Epithelial cell of prostate (primary cell): ENCODE data around the gene CCDC3.
"Not testable (repeated sequence)": the region's sequence is repeated elsewhere in the genome, so short reads cannot be mapped to it uniquely, and the experiment has no call there.

Experiments used
- DNase-seq: peaks from one replicate; pipeline ENCODE4 v3.0.0-alpha.2; 2011; ENCODE audit warnings: low read depth, low spot score
- H3K27ac ChIP-seq: fragments of 450-650 bp; 2 replicates; pipeline ENCODE4 v1.5.1; 2017; ENCODE audit warnings: mild to moderate bottlenecking

The CCDC3 gene

GRCh38 chr10:13001887-13002212 lies 337 bp upstream of the CCDC3 start:
- no peak for DNase-seq
- H3K27ac ChIP-seq = no peak overlapping the region

- no peak overlapping the region for H3K27ac ChIP-seq
- DNase-seq = no peak
These were observed 1.1 kb downstream of the CCDC3 start for GRCh38 chr10:13000431-13000830.

- no peak for DNase-seq
These were observed 1.7 kb downstream of the CCDC3 start for GRCh38 chr10:12999849-13000248.

GRCh38 chr10:12995425-12995861 lies 6.1 kb downstream of the CCDC3 start:
- H3K27ac ChIP-seq = no peak overlapping the region
- DNase-seq = no peak

More at GRCh38 chr10:12999849-13000248, 1.7 kb downstream of the CCDC3 start:
- no peak overlapping the region for H3K27ac ChIP-seq

GRCh38 chr10:12993595-12993994 lies 7.9 kb downstream of the CCDC3 start:
- H3K27ac ChIP-seq = no peak overlapping the region
- no peak for DNase-seq

- no peak for DNase-seq
- H3K27ac ChIP-seq = no peak overlapping the region
These were observed 16.2 kb downstream of the CCDC3 start for GRCh38 chr10:12985347-12985746.

- peak; percentile 31 for DNase-seq
- H3K27ac ChIP-seq = no peak overlapping the region
These were observed 17.3 kb downstream of the CCDC3 start for GRCh38 chr10:12984165-12984747.

GRCh38 chr10:12983568-12983967 lies 17.9 kb downstream of the CCDC3 start:
- DNase-seq, H3K27ac ChIP-seq: not testable (repeated sequence)

GRCh38 chr10:12981570-12981969 lies 19.9 kb downstream of the CCDC3 start:
- H3K27ac ChIP-seq = no peak overlapping the region
- peak; percentile 58 for DNase-seq

GRCh38 chr10:12980713-12981306 lies 20.7 kb downstream of the CCDC3 start:
- H3K27ac ChIP-seq = no peak overlapping the region
- DNase-seq = no peak

- DNase-seq = no peak
- no peak overlapping the region for H3K27ac ChIP-seq
These were observed 21.3 kb downstream of the CCDC3 start for GRCh38 chr10:12980102-12980661.

GRCh38 chr10:12978891-12979290 lies 22.6 kb downstream of the CCDC3 start:
- DNase-seq = no peak
- no peak overlapping the region for H3K27ac ChIP-seq

- no peak for DNase-seq
- no peak overlapping the region for H3K27ac ChIP-seq
These were observed 25.6 kb downstream of the CCDC3 start for GRCh38 chr10:12975906-12976305.

- no peak for DNase-seq
These were observed 26.2 kb downstream of the CCDC3 start for GRCh38 chr10:12975266-12975665.

GRCh38 chr10:12974491-12975199 lies 26.9 kb downstream of the CCDC3 start:
- DNase-seq = no peak
- no peak overlapping the region for H3K27ac ChIP-seq

More at GRCh38 chr10:12975266-12975665, 26.2 kb downstream of the CCDC3 start:
- H3K27ac ChIP-seq = no peak overlapping the region

- no peak for DNase-seq
- no peak overlapping the region for H3K27ac ChIP-seq
These were observed 27.4 kb downstream of the CCDC3 start for GRCh38 chr10:12974078-12974477.

GRCh38 chr10:12973149-12973718 lies 28.3 kb downstream of the CCDC3 start:
- DNase-seq = no peak
- H3K27ac ChIP-seq = no peak overlapping the region

GRCh38 chr10:12972146-12972545 lies 29.4 kb downstream of the CCDC3 start:
- no peak for DNase-seq
- H3K27ac ChIP-seq = no peak overlapping the region

- no peak for DNase-seq
- no peak overlapping the region for H3K27ac ChIP-seq
These were observed 30.3 kb downstream of the CCDC3 start for GRCh38 chr10:12971001-12971788.

- no peak for DNase-seq
These were observed 31.6 kb downstream of the CCDC3 start for GRCh38 chr10:12969951-12970350.

More at GRCh38 chr10:12969951-12970350, 31.6 kb downstream of the CCDC3 start:
- H3K27ac ChIP-seq = no peak overlapping the region
